ENCODE data around the gene CCDC122. TPM values are rescaled to one million over a fixed set of nuclear protein-coding genes. Genes with fewer than 3 reads are reported as not detected.

The CCDC122 gene
- total RNA-seq, 1 experiment from 2014 or later: 1.6 TPM

DNA sequence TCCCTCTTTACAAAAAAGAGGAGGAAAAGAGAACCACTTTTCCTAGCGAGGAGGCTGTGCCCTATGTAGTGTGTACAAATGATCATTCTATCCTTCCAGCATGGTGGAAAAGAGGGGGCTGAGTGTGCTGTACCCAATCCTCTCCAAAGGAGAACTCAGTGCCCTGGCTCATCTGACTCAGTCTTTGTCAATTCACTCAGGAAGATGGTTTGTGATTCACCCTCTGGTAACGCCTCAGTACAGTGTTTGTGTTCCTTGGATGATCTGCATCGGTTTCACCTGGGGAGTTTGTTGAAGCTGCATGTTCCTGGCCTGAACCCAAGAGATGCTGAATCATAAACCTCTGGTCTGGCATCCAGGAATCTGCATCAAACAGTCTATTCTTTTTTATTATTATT, 74.5 kb downstream of the CCDC122 start:
- Histone ChIP-seq H3K27ac (ENCODE audit: low read length) (no peak overlapping the region), H3K4me3 (ENCODE audit: low read length) (no peak overlapping the region), H3K9me3 (ENCODE audit: low read length) (no peaks in the 10 kb centered on the region), H3K36me3 (ENCODE audit: insufficient read depth, low read length) (no peaks in the 10 kb centered on the region), H3K79me2 (ENCODE audit: low read length) (no peaks in the 10 kb centered on the region), H3K4me1 (ENCODE audit: low read length) (no peaks in the 10 kb centered on the region), H2AFZ (ENCODE audit: low read length) (no peak overlapping the region), H3K9me2 (replicated peaks; ENCODE audit: insufficient read depth, low read length) (no peaks in the 10 kb centered on the region), H3K27me3 (ENCODE audit: low read length) (no peaks in the 10 kb centered on the region), H3K9ac (ENCODE audit: low read length) (no peak overlapping the region), H4K20me1 (ENCODE audit: insufficient read depth, low read depth, low read length) (no peaks in the 10 kb centered on the region), H3K4me2 (ENCODE audit: low read depth, low read length, poor library complexity, severe bottlenecking) (no peak overlapping the region)
- no peak for DNase-seq

DNA sequence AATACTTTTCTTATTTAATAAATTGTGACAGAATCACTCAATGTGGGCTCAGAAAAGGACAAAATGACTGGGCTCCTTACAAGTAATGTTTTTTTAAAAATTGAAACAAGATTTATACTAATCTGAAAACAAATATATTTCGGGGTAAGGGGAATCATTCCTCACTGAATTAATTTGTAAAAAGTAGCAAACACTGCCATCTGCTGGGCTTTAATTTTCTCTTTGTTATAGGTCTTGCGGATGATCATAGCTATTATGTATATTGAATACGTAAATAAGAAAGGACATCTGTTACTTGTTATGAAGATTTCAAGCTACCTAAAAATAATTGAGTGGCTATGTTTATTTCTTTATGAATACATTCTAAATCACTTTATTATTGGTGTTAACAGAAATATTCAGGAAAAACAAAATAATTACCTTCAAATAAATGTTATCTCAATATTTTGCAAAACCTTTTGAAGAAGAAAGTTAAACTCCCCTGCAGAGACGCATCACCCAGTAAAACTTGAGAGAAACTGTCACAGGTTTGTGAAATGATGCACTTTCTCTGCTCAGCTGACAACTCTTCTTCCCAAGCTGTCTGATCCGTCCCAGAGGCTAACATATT, 75.0 kb downstream of the CCDC122 start:
- no peak overlapping the region for H2AFZ ChIP-seq (ENCODE audit: low read length)
- no peak overlapping the region for H3K9ac ChIP-seq (ENCODE audit: low read length)
- peak; percentile 83 for DNase-seq
- H3K4me3 ChIP-seq (ENCODE audit: low read length): no peak overlapping the region
- no peak overlapping the region for H3K4me2 ChIP-seq (ENCODE audit: low read depth, low read length, poor library complexity, severe bottlenecking)
- H3K9me3 ChIP-seq (ENCODE audit: low read length): no peaks in the 10 kb centered on the region
- H3K79me2 ChIP-seq (ENCODE audit: low read length): no peaks in the 10 kb centered on the region
- no peaks in the 10 kb centered on the region for H3K4me1 ChIP-seq (ENCODE audit: low read length)
- H4K20me1 ChIP-seq (ENCODE audit: insufficient read depth, low read depth, low read length): no peaks in the 10 kb centered on the region
- no peaks in the 10 kb centered on the region for H3K27me3 ChIP-seq (ENCODE audit: low read length)
- no peaks in the 10 kb centered on the region for H3K36me3 ChIP-seq (ENCODE audit: insufficient read depth, low read length)
- H3K27ac ChIP-seq (ENCODE audit: low read length): no peak overlapping the region
- H3K9me2 ChIP-seq (replicated peaks; ENCODE audit: insufficient read depth, low read length): no peaks in the 10 kb centered on the region

DNA sequence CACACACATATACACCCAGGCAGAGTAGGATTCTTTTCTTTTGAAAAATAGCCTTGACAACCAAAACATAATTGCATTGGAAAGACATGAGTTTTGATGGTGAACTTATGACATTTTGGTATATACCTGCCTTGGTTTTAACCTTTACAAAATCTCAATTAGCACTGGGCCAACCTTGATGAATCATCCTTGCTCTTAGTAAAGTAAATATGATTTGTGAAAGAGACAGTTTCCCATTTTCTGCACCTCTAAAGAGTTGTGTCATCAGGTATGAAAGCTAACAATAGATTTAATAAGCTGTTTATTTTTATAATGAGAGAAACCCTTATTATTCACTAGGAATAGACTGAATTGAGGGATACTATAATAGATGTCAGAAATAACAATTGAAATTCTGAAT, 77.0 kb downstream of the CCDC122 start:
- H3K27me3 ChIP-seq (ENCODE audit: low read length): no peaks in the 10 kb centered on the region
- H3K36me3 ChIP-seq (ENCODE audit: insufficient read depth, low read length): no peaks in the 10 kb centered on the region
- DNase-seq: no peak
- H3K9me2 ChIP-seq (replicated peaks; ENCODE audit: insufficient read depth, low read length): no peaks in the 10 kb centered on the region
- H3K4me2 ChIP-seq (ENCODE audit: low read depth, low read length, poor library complexity, severe bottlenecking): no peak overlapping the region
- no peak overlapping the region for H3K4me3 ChIP-seq (ENCODE audit: low read length)
- H3K27ac ChIP-seq (ENCODE audit: low read length): no peak overlapping the region
- H4K20me1 ChIP-seq (ENCODE audit: insufficient read depth, low read depth, low read length): no peaks in the 10 kb centered on the region
- no peaks in the 10 kb centered on the region for H3K4me1 ChIP-seq (ENCODE audit: low read length)
- no peaks in the 10 kb centered on the region for H3K9me3 ChIP-seq (ENCODE audit: low read length)
- H2AFZ ChIP-seq (ENCODE audit: low read length): no peak overlapping the region
- H3K9ac ChIP-seq (ENCODE audit: low read length): no peak overlapping the region
- H3K79me2 ChIP-seq (ENCODE audit: low read length): no peaks in the 10 kb centered on the region

DNA sequence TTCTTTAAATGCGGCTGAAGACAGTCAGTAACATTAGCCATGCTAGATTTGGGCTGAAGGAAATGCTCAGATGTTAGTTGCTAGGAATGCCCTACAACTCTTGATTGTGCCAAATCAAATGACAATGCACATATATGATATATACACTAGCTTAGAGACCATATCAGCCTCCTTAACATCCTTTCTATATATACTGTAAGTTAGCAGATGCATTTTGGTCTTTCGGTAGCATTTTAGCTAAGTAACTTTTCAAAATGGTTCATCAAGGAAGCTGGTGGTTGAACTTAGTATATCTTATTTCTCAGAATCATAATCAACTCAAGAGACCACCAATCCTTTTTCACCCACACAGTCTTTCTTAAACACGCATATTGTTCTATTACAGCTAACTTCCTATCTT, 78.7 kb downstream of the CCDC122 start:
- Histone ChIP-seq H3K36me3 (ENCODE audit: insufficient read depth, low read length) (no peaks in the 10 kb centered on the region), H2AFZ (ENCODE audit: low read length) (no peak overlapping the region), H3K4me1 (ENCODE audit: low read length) (no peaks in the 10 kb centered on the region), H3K4me2 (ENCODE audit: low read depth, low read length, poor library complexity, severe bottlenecking) (no peak overlapping the region), H3K4me3 (ENCODE audit: low read length) (no peak overlapping the region), H3K9me3 (ENCODE audit: low read length) (no peaks in the 10 kb centered on the region), H3K9ac (ENCODE audit: low read length) (no peak overlapping the region), H3K27ac (ENCODE audit: low read length) (no peak overlapping the region), H3K27me3 (ENCODE audit: low read length) (no peaks in the 10 kb centered on the region), H3K9me2 (replicated peaks; ENCODE audit: insufficient read depth, low read length) (no peaks in the 10 kb centered on the region), H4K20me1 (ENCODE audit: insufficient read depth, low read depth, low read length) (no peaks in the 10 kb centered on the region), H3K79me2 (ENCODE audit: low read length) (no peaks in the 10 kb centered on the region)
- no peak for DNase-seq

DNA sequence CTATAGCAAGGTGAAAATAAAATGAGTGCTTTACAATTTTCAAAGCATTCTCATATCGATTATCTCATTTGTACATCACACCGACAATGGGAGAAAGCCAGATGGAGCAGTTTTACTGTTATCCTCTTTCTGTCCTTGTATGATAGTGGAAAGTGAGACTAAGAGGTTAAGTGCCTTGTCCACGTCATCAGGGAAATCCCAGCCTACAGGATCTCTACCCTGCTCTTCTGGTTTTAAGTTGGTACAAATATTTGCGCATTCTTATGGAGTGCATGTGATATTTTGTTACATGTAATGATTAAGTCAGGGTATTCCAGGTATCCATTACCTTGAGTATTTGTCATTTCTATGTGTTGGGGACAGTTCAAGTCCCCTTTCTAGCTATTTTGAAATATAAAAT, 80.3 kb downstream of the CCDC122 start:
- Histone ChIP-seq H3K4me1 (ENCODE audit: low read length) (no peaks in the 10 kb centered on the region), H3K9ac (ENCODE audit: low read length) (no peak overlapping the region), H3K9me3 (ENCODE audit: low read length) (no peaks in the 10 kb centered on the region), H3K36me3 (ENCODE audit: insufficient read depth, low read length) (no peaks in the 10 kb centered on the region), H3K4me3 (ENCODE audit: low read length) (no peak overlapping the region), H2AFZ (ENCODE audit: low read length) (no peak overlapping the region), H4K20me1 (ENCODE audit: insufficient read depth, low read depth, low read length) (no peaks in the 10 kb centered on the region), H3K4me2 (ENCODE audit: low read depth, low read length, poor library complexity, severe bottlenecking) (no peak overlapping the region), H3K9me2 (replicated peaks; ENCODE audit: insufficient read depth, low read length) (no peaks in the 10 kb centered on the region), H3K79me2 (ENCODE audit: low read length) (no peaks in the 10 kb centered on the region), H3K27me3 (ENCODE audit: low read length) (no peaks in the 10 kb centered on the region), H3K27ac (ENCODE audit: low read length) (no peak overlapping the region)
- no peak for DNase-seq

DNA sequence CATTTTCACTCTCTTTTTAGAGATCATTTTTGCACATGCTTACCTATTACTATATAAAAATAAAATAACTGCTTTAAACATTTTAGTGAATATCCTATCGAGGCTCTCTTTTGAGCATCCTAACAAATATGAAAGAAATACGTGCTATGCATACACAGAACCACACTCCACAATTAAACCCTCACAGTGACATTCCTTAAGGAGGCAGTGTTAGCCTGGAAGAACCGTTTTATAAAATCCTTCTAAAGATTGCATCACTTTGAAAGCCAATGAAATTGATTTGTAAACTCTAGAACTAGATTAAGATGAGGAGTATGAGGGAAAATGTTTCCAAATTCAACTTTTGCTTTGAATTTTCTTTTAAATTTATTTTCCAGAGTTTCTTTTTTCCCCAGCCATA, 81.7 kb downstream of the CCDC122 start:
- Histone ChIP-seq H3K4me1 (ENCODE audit: low read length) (no peaks in the 10 kb centered on the region), H3K4me3 (ENCODE audit: low read length) (no peak overlapping the region), H3K9me3 (ENCODE audit: low read length) (no peaks in the 10 kb centered on the region), H3K9me2 (replicated peaks; ENCODE audit: insufficient read depth, low read length) (no peaks in the 10 kb centered on the region), H3K36me3 (ENCODE audit: insufficient read depth, low read length) (no peaks in the 10 kb centered on the region), H3K4me2 (ENCODE audit: low read depth, low read length, poor library complexity, severe bottlenecking) (no peak overlapping the region), H3K79me2 (ENCODE audit: low read length) (no peaks in the 10 kb centered on the region), H3K27me3 (ENCODE audit: low read length) (no peaks in the 10 kb centered on the region), H3K9ac (ENCODE audit: low read length) (no peak overlapping the region), H2AFZ (ENCODE audit: low read length) (no peak overlapping the region), H3K27ac (ENCODE audit: low read length) (no peak overlapping the region), H4K20me1 (ENCODE audit: insufficient read depth, low read depth, low read length) (no peaks in the 10 kb centered on the region)
- DNase-seq: no peak

DNA sequence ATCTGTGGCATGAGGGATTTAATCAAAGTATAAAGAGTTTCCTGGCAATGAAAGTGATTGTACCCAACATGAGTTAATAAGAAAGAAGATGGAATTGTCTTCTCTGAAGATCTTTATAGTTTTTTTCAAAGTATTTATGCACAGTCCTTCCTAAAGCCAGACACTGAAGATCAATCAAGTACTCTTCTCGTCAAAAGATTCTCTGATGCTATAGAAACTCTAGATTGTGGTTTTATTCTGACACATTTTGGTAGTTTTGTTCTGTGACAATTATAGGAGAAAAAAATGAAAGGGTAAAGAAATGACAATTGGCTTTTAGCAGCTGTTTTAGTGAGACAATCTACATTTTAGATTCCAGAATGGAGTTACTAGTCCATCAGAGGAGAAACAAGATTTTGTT, 82.4 kb downstream of the CCDC122 start:
- DNase-seq: no peak

DNA sequence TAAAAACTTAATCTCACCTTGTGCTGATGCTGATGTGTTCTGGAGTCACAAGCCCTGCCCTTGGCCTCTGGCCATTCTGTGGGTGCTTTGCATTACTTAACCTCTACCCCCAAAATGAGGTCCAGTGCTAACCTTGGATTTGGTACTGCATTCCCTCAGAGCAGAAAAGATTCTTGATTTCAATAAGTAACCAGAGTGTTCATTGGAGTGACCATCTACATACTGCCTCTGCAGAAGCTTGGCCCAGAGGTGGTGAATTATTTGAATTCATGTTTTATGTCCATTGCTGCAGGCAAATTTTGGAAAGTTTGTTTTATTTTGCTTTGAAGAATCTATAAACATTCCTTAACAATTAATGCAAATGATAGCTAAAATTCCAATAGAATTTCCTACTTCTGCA, 85.1 kb downstream of the CCDC122 start:
- Histone ChIP-seq H4K20me1 (ENCODE audit: insufficient read depth, low read depth, low read length) (no peaks in the 10 kb centered on the region), H3K9ac (ENCODE audit: low read length) (no peak overlapping the region), H3K4me1 (ENCODE audit: low read length) (no peaks in the 10 kb centered on the region), H3K4me2 (ENCODE audit: low read depth, low read length, poor library complexity, severe bottlenecking) (no peak overlapping the region), H2AFZ (ENCODE audit: low read length) (no peak overlapping the region), H3K27ac (ENCODE audit: low read length) (no peak overlapping the region), H3K36me3 (ENCODE audit: insufficient read depth, low read length) (no peaks in the 10 kb centered on the region), H3K9me3 (ENCODE audit: low read length) (no peaks in the 10 kb centered on the region), H3K4me3 (ENCODE audit: low read length) (no peak overlapping the region), H3K9me2 (replicated peaks; ENCODE audit: insufficient read depth, low read length) (no peaks in the 10 kb centered on the region), H3K27me3 (ENCODE audit: low read length) (no peaks in the 10 kb centered on the region), H3K79me2 (ENCODE audit: low read length) (no peaks in the 10 kb centered on the region)
- no peak for DNase-seq

More for the DNA sequence above, 82.4 kb downstream of the CCDC122 start:
- H3K9ac ChIP-seq (ENCODE audit: low read length): no peak overlapping the region
- no peaks in the 10 kb centered on the region for H4K20me1 ChIP-seq (ENCODE audit: insufficient read depth, low read depth, low read length)
- no peaks in the 10 kb centered on the region for H3K79me2 ChIP-seq (ENCODE audit: low read length)
- no peak overlapping the region for H3K4me2 ChIP-seq (ENCODE audit: low read depth, low read length, poor library complexity, severe bottlenecking)
- no peaks in the 10 kb centered on the region for H3K9me3 ChIP-seq (ENCODE audit: low read length)
- H3K4me1 ChIP-seq (ENCODE audit: low read length): no peaks in the 10 kb centered on the region
- no peaks in the 10 kb centered on the region for H3K9me2 ChIP-seq (replicated peaks; ENCODE audit: insufficient read depth, low read length)
- H2AFZ ChIP-seq (ENCODE audit: low read length): no peak overlapping the region
- no peaks in the 10 kb centered on the region for H3K36me3 ChIP-seq (ENCODE audit: insufficient read depth, low read length)
- H3K27me3 ChIP-seq (ENCODE audit: low read length): no peaks in the 10 kb centered on the region
- H3K27ac ChIP-seq (ENCODE audit: low read length): no peak overlapping the region
- H3K4me3 ChIP-seq (ENCODE audit: low read length): no peak overlapping the region
